Stimulated activated CD8-positive, alpha-beta memory T cell treated with anti-CD3 and anti-CD28 coated beads, Interleukin-15, amount 100 ng/mL, for 48 hours (primary cell): ENCODE measurements around the gene OVCH2.

Experiments
- DNase-seq, 2 donors: peaks; one replicate each; pipeline ENCODE4 v3.0.0-alpha.2; 2020; ENCODE audit warnings: low read depth in 2 of 2

Gene OVCH2

DNA sequence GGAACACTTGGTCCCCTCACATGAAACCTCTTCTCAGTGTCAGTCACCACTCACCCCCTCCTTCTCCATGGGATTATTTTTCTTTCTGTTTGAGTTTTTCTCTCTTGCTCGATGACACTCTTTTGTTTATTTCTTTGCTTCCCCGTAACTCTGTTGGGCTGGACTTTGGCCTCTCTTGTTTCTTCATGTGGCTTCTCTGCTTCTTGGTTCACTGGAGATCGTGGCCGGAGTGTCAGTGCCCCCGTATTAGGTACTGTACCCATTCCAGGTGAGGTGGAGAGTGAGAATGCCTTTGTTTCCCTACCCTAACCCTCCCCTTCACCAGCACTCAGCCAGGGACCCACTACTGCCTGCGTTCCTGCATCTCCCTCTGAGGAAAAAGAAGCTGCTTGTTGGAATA, 65.5 kb downstream of the OVCH2 start:
- no peak for DNase-seq

DNA sequence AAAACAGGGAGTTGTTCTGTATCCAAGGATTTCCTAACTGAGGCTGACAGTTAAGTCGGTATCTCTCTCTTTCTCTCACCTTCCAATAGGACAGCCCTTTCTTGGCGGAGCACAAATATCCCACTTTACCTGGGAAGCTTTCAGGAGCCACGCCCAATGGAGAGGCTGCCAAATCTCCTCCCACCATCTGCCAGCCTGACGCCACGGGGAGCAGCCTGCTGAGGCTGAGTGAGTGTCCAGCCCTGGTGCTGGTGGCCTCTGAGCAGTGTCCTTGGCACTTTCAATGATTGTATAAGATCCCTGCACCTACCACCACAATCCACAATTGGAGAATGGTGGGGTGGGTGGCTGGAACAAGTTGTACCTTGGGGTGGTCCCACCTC, 66.6 kb downstream of the OVCH2 start:
- DNase-seq: no peak
